Parathyroid adenoma (tissue), 2 donors: ENCODE results near the gene CFTR.

Experiments used
- H2AFZ ChIP-seq: fragments of 300-600 bp; sonication (generic); one replicate; pipeline ENCODE4 v1.7.0; 2017; ENCODE audit warnings: antibody characterized with exemption, mild to moderate bottlenecking
- H3K27ac ChIP-seq: fragments of 300-600 bp; sonication (generic); one replicate; pipeline ENCODE4 v1.7.0; 2017
- H3K27me3 ChIP-seq: fragments of 300-600 bp; sonication (generic); one replicate; pipeline ENCODE4 v1.7.0; 2017; ENCODE audit warnings: low read length; ENCODE audit not compliant: control insufficient read depth, insufficient read depth
- H3K36me3 ChIP-seq: fragments of 300-600 bp; sonication (generic); one replicate; pipeline ENCODE4 v1.7.0; 2017; ENCODE audit warnings: low read length; ENCODE audit not compliant: control insufficient read depth, insufficient read depth
- H3K4me1 ChIP-seq: fragments of 300-600 bp; sonication (generic); one replicate; pipeline ENCODE4 v1.7.0; 2017; ENCODE audit warnings: control low read depth
- H3K4me2 ChIP-seq: fragments of 300-600 bp; sonication (generic); one replicate; pipeline ENCODE4 v1.7.0; 2017; ENCODE audit warnings: low read length
- H3K4me3 ChIP-seq: fragments of 300-600 bp; sonication (generic); one replicate; pipeline ENCODE4 v1.7.0; 2017; ENCODE audit warnings: low read depth, low read length
- H3K79me2 ChIP-seq: fragments of 300-600 bp; sonication (generic); one replicate; pipeline ENCODE4 v1.7.0; 2017; ENCODE audit warnings: control low read depth
- H3K9ac ChIP-seq: fragments of 300-600 bp; sonication (generic); one replicate; pipeline ENCODE4 v1.7.0; 2017; ENCODE audit warnings: mild to moderate bottlenecking
- H3K9me3 ChIP-seq: fragments of 300-600 bp; sonication (generic); one replicate; pipeline ENCODE4 v1.7.0; 2017; ENCODE audit warnings: low read length; ENCODE audit not compliant: control insufficient read depth
- TF ChIP-seq, protein P1 (sequence below): fragments of 300-600 bp; sonication (generic); IDR thresholded peaks from one replicate; pipeline ENCODE4 v1.7.0; 2017; ENCODE audit warnings: antibody characterized with exemption, mild to moderate bottlenecking
- donor health status: primary hyperparathyroidism.

CFTR gene

DNA sequence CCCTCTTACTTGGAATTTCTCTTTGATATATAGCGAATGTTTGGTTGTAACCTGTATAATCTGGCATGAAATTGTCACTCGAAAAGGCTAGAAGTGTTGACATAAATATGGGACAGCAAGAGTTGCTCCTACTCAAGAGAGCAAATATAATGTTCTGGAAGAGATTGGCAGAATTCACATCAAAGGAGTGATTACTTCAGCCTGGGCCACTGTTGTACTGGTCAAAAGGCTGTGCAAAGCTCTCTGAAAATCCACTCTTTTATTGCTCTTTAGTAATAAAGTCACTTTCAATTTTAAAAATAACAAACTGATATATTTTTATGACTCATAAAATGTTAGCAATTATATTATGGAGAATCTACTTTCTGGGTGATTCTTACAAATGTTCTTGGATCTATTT lies 58.2 kb downstream of the CFTR start:
- H3K4me2 ChIP-seq = no peak overlapping the region
- peaks cover 7% of the 10 kb centered on the region for H3K4me1 ChIP-seq
- H3K36me3 ChIP-seq = no peaks in the 10 kb centered on the region
- H3K27me3 ChIP-seq = no peaks in the 10 kb centered on the region
- H3K9me3 ChIP-seq = no peaks in the 10 kb centered on the region
- H3K9ac ChIP-seq = no peak overlapping the region
- no peak overlapping the region for H3K4me3 ChIP-seq
- no peaks in the 10 kb centered on the region for H3K79me2 ChIP-seq
- no peak overlapping the region for H2AFZ ChIP-seq
- H3K27ac ChIP-seq = no peak overlapping the region
- TF ChIP-seq, protein P1, sequence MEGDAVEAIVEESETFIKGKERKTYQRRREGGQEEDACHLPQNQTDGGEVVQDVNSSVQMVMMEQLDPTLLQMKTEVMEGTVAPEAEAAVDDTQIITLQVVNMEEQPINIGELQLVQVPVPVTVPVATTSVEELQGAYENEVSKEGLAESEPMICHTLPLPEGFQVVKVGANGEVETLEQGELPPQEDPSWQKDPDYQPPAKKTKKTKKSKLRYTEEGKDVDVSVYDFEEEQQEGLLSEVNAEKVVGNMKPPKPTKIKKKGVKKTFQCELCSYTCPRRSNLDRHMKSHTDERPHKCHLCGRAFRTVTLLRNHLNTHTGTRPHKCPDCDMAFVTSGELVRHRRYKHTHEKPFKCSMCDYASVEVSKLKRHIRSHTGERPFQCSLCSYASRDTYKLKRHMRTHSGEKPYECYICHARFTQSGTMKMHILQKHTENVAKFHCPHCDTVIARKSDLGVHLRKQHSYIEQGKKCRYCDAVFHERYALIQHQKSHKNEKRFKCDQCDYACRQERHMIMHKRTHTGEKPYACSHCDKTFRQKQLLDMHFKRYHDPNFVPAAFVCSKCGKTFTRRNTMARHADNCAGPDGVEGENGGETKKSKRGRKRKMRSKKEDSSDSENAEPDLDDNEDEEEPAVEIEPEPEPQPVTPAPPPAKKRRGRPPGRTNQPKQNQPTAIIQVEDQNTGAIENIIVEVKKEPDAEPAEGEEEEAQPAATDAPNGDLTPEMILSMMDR = no peak

DNA sequence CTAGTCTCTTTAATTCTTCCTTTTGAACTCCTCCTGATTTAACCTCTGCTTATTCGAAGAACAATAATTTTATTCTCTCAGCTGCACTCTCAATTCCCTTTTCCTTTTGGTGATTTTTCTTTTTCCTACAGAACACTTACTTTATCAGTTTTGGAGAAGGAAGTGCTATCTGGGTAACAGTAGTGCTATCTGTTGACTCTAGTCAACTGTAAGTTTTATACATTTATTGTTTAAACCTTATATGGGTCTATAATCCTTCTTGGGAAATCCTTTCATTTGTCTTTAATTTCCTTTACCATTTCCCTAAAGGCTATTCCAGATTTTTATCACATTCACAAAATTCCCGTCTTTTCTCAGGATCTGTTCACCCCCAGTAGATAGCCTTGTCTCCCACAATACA lies 64.2 kb downstream of the CFTR start:
- Histone ChIP-seq H3K9me3 (no peaks in the 10 kb centered on the region), H3K27ac (no peak overlapping the region), H3K27me3 (no peaks in the 10 kb centered on the region), H2AFZ (no peak overlapping the region), H3K36me3 (no peaks in the 10 kb centered on the region), H3K9ac (no peak overlapping the region), H3K4me3 (no peak overlapping the region), H3K4me1 (no peaks in the 10 kb centered on the region), H3K4me2 (no peak overlapping the region), H3K79me2 (no peaks in the 10 kb centered on the region)
- TF ChIP-seq, protein P1 = no peak

DNA sequence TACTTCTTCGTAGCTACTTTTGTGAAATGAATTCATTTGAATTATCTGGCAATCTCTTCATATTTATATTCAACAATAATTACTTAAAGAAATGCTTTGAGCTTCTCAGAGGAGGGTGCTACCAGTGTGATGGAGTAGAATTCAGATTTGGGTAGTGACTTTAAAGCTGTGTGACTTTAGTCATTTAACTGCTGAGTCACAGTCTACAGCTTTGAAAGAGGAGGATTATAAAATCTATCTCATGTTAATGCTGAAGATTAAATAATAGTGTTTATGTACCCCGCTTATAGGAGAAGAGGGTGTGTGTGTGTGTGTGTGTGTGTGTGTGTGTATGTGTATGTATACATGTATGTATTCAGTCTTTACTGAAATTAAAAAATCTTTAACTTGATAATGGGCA lies 68.2 kb downstream of the CFTR start:
- Histone ChIP-seq H3K4me1 (no peaks in the 10 kb centered on the region), H3K79me2 (no peaks in the 10 kb centered on the region), H3K36me3 (no peaks in the 10 kb centered on the region), H3K9ac (no peak overlapping the region), H3K4me3 (no peak overlapping the region), H3K4me2 (no peak overlapping the region), H2AFZ (no peak overlapping the region), H3K27me3 (no peaks in the 10 kb centered on the region), H3K27ac (no peak overlapping the region), H3K9me3 (no peaks in the 10 kb centered on the region)
- TF ChIP-seq, protein P1 = no peak

DNA sequence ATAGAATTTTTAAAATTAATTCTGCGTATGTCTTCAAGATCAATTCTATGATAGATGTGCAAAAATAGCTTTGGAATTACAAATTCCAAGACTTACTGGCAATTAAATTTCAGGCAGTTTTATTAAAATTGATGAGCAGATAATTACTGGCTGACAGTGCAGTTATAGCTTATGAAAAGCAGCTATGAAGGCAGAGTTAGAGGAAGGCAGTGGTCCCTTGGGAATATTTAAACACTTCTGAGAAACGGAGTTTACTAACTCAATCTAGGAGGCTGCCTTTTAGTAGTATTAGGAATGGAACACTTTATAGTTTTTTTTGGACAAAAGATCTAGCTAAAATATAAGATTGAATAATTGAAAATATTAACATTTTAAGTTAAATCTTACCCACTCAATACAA lies 70.8 kb downstream of the CFTR start:
- Histone ChIP-seq H3K27me3 (no peaks in the 10 kb centered on the region), H3K27ac (no peak overlapping the region), H3K4me1 (no peaks in the 10 kb centered on the region), H2AFZ (no peak overlapping the region), H3K79me2 (no peaks in the 10 kb centered on the region), H3K36me3 (no peaks in the 10 kb centered on the region), H3K9me3 (no peaks in the 10 kb centered on the region), H3K9ac (no peak overlapping the region), H3K4me3 (no peak overlapping the region), H3K4me2 (no peak overlapping the region)
- TF ChIP-seq, protein P1 = no peak

DNA sequence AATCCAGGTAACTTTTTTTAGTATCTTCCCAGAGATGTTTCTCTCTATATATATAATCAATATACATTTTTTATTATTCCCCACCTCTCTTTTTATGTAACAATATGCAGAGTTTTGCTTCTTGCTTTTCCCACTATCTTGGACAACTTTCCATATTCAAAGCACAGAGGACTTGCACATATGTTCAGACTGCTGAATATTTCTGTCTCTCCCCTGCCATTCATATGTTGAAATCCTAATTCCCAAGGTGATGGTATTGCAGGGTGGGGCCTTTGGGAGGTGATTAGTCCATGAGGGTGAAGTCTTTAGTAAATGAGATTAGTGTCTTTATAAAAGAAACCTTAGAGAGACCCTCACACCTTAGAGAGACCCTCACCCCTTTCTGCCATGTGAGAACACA lies 72.8 kb downstream of the CFTR start:
- Histone ChIP-seq H3K9ac (no peak overlapping the region), H3K27me3 (no peaks in the 10 kb centered on the region), H3K4me1 (no peaks in the 10 kb centered on the region), H3K4me3 (no peak overlapping the region), H3K9me3 (no peaks in the 10 kb centered on the region), H3K79me2 (no peaks in the 10 kb centered on the region), H3K27ac (no peak overlapping the region), H3K4me2 (no peak overlapping the region), H3K36me3 (no peaks in the 10 kb centered on the region), H2AFZ (no peak overlapping the region)
- TF ChIP-seq, protein P1 = no peak
